Ectodermal cell (in vitro differentiated cells): ENCODE measurements around the gene CYB5B.

ENCODE experiments used
- H3K27ac ChIP-seq: 2 replicates; pipeline ENCODE4 v1.7.0; 2013; ENCODE audit warnings: mild to moderate bottlenecking, low read depth, low read length; ENCODE audit not compliant: insufficient read depth, poor library complexity, severe bottlenecking
- H3K27me3 ChIP-seq: 2 replicates; pipeline ENCODE4 v1.7.0; 2013; ENCODE audit warnings: mild to moderate bottlenecking, low read length; ENCODE audit not compliant: insufficient read depth, control insufficient read depth, poor library complexity, severe bottlenecking
- H3K36me3 ChIP-seq: one replicate; pipeline ENCODE4 v1.7.0; 2013; ENCODE audit warnings: low read length; ENCODE audit not compliant: control insufficient read depth, insufficient read depth
- H3K4me1 ChIP-seq: one replicate; pipeline ENCODE4 v1.7.0; 2013; ENCODE audit warnings: low read length; ENCODE audit not compliant: control insufficient read depth, insufficient read depth
- H3K4me3 ChIP-seq: 2 replicates; pipeline ENCODE4 v1.7.0; 2013; ENCODE audit warnings: low read depth, low read length, control low read depth; ENCODE audit not compliant: insufficient read depth
- H3K9me3 ChIP-seq: 2 replicates; pipeline ENCODE4 v1.7.0; 2013; ENCODE audit warnings: mild to moderate bottlenecking, low read length, moderate library complexity; ENCODE audit not compliant: control insufficient read depth
- WGBS, 2 experiments: methylation state at CpG; one replicate each; pipeline ENCODE4 v1.1.7; 2013; ENCODE audit warnings: missing lambda C conversion rate in 2 of 2; 5-methylcytosine and 5-hydroxymethylcytosine counted together

Gene CYB5B

DNA sequence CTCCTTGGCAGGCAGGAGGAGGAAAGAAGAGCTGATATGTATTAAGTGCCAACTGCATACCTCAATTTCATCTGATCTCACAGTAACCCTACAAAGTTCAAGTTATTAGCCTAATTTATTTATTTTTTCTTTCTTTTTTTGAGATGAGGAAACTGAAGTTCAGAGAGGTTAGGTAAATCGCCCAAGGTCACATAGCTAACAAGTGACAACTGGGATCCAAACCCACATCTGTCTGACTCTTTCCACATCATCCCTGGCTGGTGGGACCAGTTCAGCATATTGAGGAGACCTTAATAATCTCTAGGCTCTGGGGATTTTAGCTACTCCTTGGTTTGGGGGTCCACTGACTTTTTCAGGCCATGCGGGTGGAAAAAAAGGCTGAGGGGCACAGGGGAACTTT lies 60.9 kb downstream of the CYB5B start:
- Histone ChIP-seq H3K9me3 (no peaks in the 10 kb centered on the region), H3K36me3 (no peaks in the 10 kb centered on the region), H3K27ac (no peak overlapping the region), H3K27me3 (no peaks in the 10 kb centered on the region), H3K4me3 (no peak overlapping the region), H3K4me1 (peaks cover 9% of the 10 kb centered on the region)
- WGBS, 2 experiments, result 92 to 95% methylated on average over 2 of the region's 2 CpGs

DNA sequence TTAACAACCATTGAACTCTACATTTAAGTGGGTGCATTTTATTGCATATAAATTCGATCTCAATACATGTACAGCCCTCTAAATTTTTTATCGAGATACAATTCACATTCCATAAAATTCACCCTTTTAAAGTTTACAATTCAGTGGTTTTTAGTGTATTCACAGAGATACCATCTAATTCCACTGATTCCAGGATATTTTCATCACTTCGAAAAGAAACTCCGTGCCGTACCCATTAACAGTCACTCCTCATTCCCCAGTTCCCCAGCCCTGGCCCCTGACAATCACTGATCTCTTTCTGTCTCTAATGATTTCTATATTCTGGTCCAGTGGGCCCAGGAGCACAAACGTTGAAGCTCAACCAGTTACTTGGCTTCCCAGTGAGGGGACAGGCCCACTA lies 61.4 kb downstream of the CYB5B start:
- H3K4me1 ChIP-seq, result peaks cover 9% of the 10 kb centered on the region
- no peaks in the 10 kb centered on the region for H3K36me3 ChIP-seq
- no peak overlapping the region for H3K4me3 ChIP-seq
- no peaks in the 10 kb centered on the region for H3K9me3 ChIP-seq
- WGBS, 2 experiments, result 91 to 92% methylated on average over 6 of the region's 6 CpGs
- H3K27ac ChIP-seq, result no peak overlapping the region
- H3K27me3 ChIP-seq, result no peaks in the 10 kb centered on the region

DNA sequence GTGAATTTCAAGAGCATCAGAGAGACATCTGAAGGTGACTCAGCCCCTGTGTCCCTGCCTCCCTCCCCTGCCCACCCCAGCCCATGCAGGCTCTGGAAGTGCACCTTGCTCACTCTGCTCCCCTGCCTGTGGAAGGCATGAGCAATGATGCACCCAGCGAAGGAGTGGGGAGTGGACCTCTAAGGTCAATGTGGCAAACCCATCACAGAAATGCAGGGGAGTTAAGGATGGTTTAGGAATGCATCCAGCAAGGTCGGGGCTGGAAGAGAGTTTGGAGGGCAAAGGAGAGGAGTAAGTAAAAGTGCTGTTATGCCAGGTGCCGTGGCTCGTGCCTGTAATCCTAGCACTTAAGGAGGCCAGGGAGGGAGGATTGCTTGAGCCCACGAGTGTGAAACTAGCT lies 61.9 kb downstream of the CYB5B start:
- Histone ChIP-seq H3K36me3 (no peaks in the 10 kb centered on the region), H3K4me1 (peaks cover 9% of the 10 kb centered on the region), H3K27me3 (no peaks in the 10 kb centered on the region), H3K27ac (no peak overlapping the region), H3K9me3 (no peaks in the 10 kb centered on the region), H3K4me3 (no peak overlapping the region)
- WGBS, 2 experiments, result 91 to 93% methylated on average over 4 to 5 of the region's 5 CpGs

DNA sequence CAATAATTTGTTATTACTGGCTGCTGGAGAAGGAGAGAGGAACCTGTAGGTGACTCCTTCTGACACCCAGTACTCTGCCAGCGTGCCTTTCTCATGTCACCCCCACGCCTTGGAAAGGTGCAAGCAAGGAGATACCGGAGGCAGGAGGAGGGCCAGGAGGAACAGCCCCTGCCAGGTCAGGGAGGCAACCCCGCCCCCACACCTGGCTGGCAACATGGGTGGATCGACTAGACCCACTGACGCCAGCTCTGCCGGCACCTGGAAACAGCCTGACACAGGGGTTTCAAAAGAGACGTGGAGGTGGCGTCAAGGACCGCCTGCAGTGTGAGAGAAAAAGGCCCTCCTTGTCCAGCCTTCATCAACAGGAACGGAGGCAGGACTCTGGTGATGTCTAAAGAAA lies 62.3 kb downstream of the CYB5B start:
- no peak overlapping the region for H3K4me3 ChIP-seq
- H3K9me3 ChIP-seq, result no peaks in the 10 kb centered on the region
- 89 to 91% methylated on average over 11 of the region's 11 CpGs for WGBS, 2 experiments
- no peaks in the 10 kb centered on the region for H3K27me3 ChIP-seq
- H3K4me1 ChIP-seq, result peaks cover 9% of the 10 kb centered on the region
- H3K36me3 ChIP-seq, result no peaks in the 10 kb centered on the region
- no peak overlapping the region for H3K27ac ChIP-seq

DNA sequence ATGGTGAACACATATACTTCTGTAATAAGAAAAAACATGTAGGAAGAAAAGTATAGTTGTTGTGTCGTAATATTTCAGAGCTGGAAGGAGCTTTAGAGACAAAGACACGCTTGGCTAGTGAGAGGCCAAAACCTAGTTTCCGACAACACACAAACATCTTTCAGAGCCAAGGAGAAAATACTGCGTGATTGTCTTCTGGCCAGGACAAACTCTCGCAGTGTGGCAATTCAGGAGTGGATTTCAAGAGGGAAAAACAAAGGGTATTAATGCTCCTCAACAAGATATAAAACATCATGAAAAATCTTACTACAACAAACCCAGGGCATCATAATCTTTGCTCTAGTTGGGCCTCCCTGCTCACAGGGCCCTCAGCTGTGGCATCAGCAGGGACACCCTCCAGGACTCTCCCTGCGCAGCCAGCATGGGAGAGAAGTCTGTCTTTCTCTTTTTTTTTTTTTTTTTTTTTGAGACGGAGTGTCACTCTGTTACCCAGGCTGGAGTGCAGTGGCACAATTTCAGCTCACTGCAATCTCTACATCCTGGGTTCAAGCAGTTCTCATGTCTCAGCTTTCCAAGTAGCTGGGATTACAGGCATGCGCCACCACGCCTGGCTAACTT lies 66.4 kb downstream of the CYB5B start:
- H3K27ac ChIP-seq, result no peak overlapping the region
- H3K4me1 ChIP-seq, result no peaks in the 10 kb centered on the region
- H3K36me3 ChIP-seq, result no peaks in the 10 kb centered on the region
- no peak overlapping the region for H3K4me3 ChIP-seq
- H3K27me3 ChIP-seq, result no peaks in the 10 kb centered on the region
- 93 to 94% methylated on average over 8 to 9 of the region's 9 CpGs for WGBS, 2 experiments
- no peaks in the 10 kb centered on the region for H3K9me3 ChIP-seq

DNA sequence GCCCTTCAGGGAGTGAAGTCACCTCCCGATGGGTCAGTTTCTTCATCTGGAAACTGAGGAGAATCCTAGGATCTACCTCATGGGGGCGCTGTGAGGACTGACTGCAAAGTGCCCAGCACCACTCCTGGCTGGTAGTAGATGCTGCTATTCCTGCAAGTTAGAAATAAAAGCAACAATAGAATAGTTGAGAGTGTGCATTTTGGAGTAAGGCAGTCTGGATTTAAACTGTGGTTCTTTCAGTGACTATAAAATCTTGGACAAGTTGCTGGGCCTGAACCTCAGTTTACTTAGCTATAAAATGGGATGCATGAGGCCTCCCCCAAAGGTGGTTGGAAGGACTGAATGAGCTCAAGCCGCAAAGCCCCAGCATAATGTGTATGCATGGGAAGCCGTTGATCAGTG lies 70.6 kb downstream of the CYB5B start:
- no peaks in the 10 kb centered on the region for H3K4me1 ChIP-seq
- WGBS, 2 experiments, result 70 to 72% methylated on average over 4 of the region's 4 CpGs
- H3K27ac ChIP-seq, result no peak overlapping the region
- H3K4me3 ChIP-seq, result no peak overlapping the region
- no peaks in the 10 kb centered on the region for H3K9me3 ChIP-seq
- no peaks in the 10 kb centered on the region for H3K36me3 ChIP-seq
- no peaks in the 10 kb centered on the region for H3K27me3 ChIP-seq

DNA sequence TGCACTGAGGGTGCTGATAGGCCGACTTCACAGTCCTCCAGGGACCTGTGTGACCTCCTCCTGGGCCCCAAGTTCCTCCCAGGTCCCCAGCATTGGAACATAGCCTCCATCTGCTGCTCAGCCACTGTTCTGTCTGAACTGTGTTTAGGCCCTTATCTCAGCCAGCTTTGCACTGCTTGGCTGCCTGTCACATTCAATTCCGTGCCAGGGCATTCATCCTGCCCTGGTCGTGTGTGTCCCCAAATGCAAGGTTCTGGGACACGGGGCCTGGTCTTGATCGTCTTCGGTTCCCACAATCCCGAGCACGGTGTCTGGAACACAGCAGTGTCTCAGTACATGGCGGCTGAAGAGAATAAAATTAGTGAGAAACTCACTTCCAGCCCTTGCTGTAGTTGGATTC lies 71.4 kb downstream of the CYB5B start:
- Histone ChIP-seq H3K36me3 (no peaks in the 10 kb centered on the region), H3K27me3 (no peaks in the 10 kb centered on the region), H3K27ac (no peak overlapping the region), H3K4me1 (no peaks in the 10 kb centered on the region), H3K9me3 (no peaks in the 10 kb centered on the region), H3K4me3 (no peak overlapping the region)
- 95% methylated on average over 9 of the region's 9 CpGs for WGBS, 2 experiments

DNA sequence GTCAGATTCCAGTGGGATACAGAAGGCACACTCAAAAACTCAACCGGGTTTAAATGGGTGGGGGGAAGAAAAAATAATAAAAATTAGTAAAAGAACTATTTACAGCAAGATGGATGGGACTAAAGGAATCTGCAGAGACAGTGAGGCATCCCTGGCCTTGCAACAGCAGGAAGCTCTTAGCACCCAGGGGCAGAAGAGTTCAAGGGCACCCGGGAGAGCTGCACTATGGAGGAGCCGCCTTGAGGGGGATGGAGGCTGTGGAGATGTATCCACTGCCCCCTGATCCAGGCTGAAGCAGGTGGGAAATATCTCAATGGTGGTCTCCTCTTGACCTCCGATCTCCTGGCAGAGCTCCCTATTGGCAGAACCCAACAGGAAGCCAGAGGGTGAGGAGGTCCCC lies 72.0 kb downstream of the CYB5B start:
- H3K27me3 ChIP-seq, result no peaks in the 10 kb centered on the region
- no peaks in the 10 kb centered on the region for H3K4me1 ChIP-seq
- 93 to 99% methylated on average over 4 of the region's 4 CpGs for WGBS, 2 experiments
- H3K4me3 ChIP-seq, result no peak overlapping the region
- H3K27ac ChIP-seq, result no peak overlapping the region
- H3K36me3 ChIP-seq, result no peaks in the 10 kb centered on the region
- no peaks in the 10 kb centered on the region for H3K9me3 ChIP-seq

DNA sequence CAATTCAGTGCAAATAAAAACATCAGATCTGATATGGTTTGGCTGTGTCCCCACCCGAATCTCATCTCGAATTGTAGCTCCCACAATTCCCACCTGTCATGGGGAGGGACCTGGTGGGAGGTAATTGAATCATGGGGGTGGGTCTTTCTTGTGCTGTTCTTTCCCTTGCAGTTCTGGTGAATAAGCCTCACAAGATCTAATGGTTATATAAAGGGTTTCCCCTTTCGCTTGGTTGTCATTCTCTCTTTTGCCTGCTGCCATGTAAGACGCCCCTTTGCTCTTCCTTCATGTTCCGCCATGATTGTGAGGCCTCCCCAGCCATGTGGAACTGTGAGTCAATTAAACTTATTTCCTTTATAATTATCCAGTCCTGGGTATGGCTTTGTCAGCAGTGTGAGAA lies 72.5 kb downstream of the CYB5B start:
- H3K4me1 ChIP-seq, result no peaks in the 10 kb centered on the region
- no peak overlapping the region for H3K27ac ChIP-seq
- WGBS, 2 experiments, result 85 to 88% methylated on average over 5 of the region's 5 CpGs
- no peaks in the 10 kb centered on the region for H3K9me3 ChIP-seq
- H3K27me3 ChIP-seq, result no peaks in the 10 kb centered on the region
- no peaks in the 10 kb centered on the region for H3K36me3 ChIP-seq
- no peak overlapping the region for H3K4me3 ChIP-seq

DNA sequence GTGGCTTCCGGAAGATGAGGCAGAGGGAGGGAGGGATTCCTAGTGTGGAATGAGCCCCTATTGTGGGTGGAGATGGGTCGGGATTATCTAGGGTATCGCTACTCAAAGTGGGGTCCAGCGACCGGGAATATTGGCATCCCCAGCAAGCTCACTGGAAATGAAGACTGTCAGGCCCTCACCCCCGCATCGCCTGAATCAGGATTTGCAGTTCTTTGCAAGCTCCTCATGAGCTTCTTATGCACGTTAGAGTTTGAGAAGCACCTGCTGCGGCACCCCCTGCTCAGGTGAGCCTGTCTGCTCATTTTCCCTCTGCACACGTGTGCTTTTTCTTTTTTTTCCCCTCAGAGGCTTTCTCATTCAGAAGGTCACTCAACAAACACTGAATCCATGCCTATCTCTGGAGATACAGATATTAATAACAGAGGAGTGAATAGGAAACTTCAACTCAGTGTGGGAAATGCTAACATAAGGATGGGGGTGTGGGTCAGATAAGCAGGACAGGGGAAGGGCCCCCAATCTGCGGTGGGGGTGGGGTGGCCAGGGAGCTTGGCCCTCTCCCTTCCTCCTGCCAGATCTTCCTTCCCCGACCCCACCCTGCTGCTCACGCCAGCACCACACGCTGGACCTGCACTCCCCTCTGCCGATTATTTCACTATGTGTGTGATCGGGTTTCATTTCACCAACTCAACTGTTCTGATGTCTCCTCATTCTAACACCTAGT lies 73.6 kb downstream of the CYB5B start:
- 82 to 83% methylated on average over 16 of the region's 16 CpGs for WGBS, 2 experiments
- no peak overlapping the region for H3K27ac ChIP-seq

More for the DNA sequence above, 73.6 kb downstream of the CYB5B start:
- H3K9me3 ChIP-seq, result no peaks in the 10 kb centered on the region
- no peak overlapping the region for H3K4me3 ChIP-seq
- no peaks in the 10 kb centered on the region for H3K36me3 ChIP-seq
- H3K4me1 ChIP-seq, result no peaks in the 10 kb centered on the region
- no peaks in the 10 kb centered on the region for H3K27me3 ChIP-seq
